ENCODE measurements around the gene KIF24. TPM values are rescaled to one million over a fixed set of nuclear protein-coding genes. Genes with fewer than 3 reads are reported as not detected.
"Not testable (repeated sequence)": the region's sequence is repeated elsewhere in the genome, so short reads cannot be mapped to it uniquely, and the experiment has no call there.

Gene KIF24
- total RNA-seq, 2 donors from 2014 or later, result 0.56 to 1.1 TPM

DNA sequence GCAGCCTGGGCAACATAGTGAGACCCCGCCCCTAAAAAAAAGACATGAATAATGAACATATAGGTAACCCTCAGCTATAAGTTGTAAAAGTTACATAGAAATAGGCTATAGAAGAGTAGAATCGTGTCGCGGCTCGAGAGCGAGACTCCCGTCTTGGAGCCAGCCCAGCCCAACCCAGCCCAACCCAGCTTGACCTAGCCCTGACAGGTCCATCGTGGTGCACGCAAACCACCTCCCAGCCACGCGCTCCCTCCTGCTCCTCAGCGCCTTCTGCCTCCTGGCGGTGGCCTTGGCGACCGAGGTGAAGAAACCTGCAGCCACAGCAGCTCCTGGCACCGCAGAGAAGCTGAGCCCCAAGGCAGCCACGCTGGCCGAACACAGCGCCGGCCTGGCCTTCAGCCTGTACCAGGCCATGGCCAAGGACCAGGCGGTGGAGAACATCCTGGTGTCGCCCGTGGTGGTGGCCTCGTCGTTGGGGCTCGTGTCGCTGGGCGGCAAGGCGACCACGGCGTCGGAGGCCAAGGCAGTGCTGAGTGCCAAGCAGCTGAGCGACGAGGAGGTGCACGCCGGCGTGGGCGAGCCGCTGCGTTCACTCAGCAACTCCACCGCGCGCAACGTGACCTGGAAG, 10.8 kb downstream of the KIF24 start:
- no peak overlapping the region for H3K27ac ChIP-seq
- no peaks in the 10 kb centered on the region for H3K36me3 ChIP-seq
- DNase-seq (ENCODE audit: low spot score) (no peak), ATAC-seq (ENCODE audit: insufficient number of reproducible peaks, low FRiP score, low read depth) (no peak)
- H3K9me3 ChIP-seq, result no peaks in the 10 kb centered on the region
- H3K27me3 ChIP-seq (replicated peaks; ENCODE audit: insufficient read depth), result no peaks in the 10 kb centered on the region
- H3K4me1 ChIP-seq (ENCODE audit: control insufficient read depth in 1 of 2, low read depth in 2 of 2), result peaks cover 0 to 7% of the 10 kb centered on the region in 2 donors
- no peak overlapping the region for H3K4me3 ChIP-seq
- TF ChIP-seq, protein P1, sequence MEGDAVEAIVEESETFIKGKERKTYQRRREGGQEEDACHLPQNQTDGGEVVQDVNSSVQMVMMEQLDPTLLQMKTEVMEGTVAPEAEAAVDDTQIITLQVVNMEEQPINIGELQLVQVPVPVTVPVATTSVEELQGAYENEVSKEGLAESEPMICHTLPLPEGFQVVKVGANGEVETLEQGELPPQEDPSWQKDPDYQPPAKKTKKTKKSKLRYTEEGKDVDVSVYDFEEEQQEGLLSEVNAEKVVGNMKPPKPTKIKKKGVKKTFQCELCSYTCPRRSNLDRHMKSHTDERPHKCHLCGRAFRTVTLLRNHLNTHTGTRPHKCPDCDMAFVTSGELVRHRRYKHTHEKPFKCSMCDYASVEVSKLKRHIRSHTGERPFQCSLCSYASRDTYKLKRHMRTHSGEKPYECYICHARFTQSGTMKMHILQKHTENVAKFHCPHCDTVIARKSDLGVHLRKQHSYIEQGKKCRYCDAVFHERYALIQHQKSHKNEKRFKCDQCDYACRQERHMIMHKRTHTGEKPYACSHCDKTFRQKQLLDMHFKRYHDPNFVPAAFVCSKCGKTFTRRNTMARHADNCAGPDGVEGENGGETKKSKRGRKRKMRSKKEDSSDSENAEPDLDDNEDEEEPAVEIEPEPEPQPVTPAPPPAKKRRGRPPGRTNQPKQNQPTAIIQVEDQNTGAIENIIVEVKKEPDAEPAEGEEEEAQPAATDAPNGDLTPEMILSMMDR (IDR thresholded peaks at IDR 0.05), result no peak

DNA sequence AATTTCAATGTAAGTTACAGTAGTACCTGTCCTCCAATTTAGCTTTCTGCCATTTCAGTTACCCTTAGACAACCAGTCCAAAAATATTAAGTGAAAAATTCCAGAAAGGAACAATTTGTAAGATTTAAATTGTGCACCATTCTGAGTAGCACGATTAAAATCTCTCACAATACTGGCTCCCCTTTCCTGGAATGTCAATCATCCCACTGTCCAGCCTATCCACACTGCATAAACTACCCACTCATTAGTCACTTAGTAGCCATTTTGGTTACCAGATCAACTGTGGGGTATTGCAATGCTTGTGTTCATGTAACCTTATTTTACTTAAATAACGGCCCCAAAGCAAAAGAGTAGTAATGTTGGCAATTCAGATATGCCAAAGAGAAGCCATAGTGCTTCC, 11.6 kb downstream of the KIF24 start:
- H3K27ac ChIP-seq, result no peak overlapping the region
- DNase-seq (ENCODE audit: low spot score) (no peak), ATAC-seq (ENCODE audit: insufficient number of reproducible peaks, low FRiP score, low read depth) (no peak)
- H3K4me1 ChIP-seq (ENCODE audit: control insufficient read depth in 1 of 2, low read depth in 2 of 2), result no peaks in the 10 kb centered on the region
- H3K9me3 ChIP-seq, result no peaks in the 10 kb centered on the region
- H3K36me3 ChIP-seq, result no peaks in the 10 kb centered on the region
- H3K4me3 ChIP-seq, result no peak overlapping the region
- no peaks in the 10 kb centered on the region for H3K27me3 ChIP-seq (replicated peaks; ENCODE audit: insufficient read depth)
- TF ChIP-seq, protein P1 (IDR thresholded peaks at IDR 0.05), result no peak

DNA sequence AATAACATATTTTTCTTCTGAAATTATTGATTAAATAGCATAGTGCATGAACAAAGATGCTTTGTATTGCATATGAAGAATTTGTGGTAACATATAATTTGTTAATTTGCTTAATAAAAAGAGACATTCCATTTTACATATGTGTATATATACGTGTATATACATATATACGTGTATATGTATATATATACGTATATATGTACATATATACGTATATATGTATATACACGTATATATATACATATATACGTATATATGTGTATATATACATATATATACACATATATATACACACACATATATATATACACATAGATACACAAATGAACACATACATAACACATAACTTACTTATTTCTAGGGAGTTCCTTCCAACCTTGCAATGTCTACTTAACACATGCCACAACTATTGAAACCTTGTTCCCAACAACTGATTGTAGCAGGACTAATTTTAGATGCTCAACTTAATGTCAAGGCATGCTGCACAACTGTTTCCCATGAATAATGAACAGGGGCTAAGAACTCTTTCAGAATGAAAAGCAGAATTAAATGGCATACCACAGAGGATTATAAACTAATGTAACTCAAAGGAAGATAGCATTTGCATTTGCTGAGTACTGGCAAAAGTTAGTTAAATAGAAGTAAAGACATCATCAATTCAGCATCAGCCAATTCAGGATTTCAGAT, 17.4 kb downstream of the KIF24 start:
- H3K9me3 ChIP-seq, result no peaks in the 10 kb centered on the region
- H3K27me3 ChIP-seq (replicated peaks; ENCODE audit: insufficient read depth), result no peaks in the 10 kb centered on the region
- ATAC-seq (ENCODE audit: insufficient number of reproducible peaks, low FRiP score, low read depth), result no peak
- H3K4me3 ChIP-seq, result no peak overlapping the region
- no peak overlapping the region for H3K27ac ChIP-seq
- no peak for DNase-seq (ENCODE audit: low spot score)
- H3K36me3 ChIP-seq, result no peaks in the 10 kb centered on the region
- TF ChIP-seq, protein P1 (IDR thresholded peaks at IDR 0.05), result no peak
- no peaks in the 10 kb centered on the region for H3K4me1 ChIP-seq (ENCODE audit: control insufficient read depth in 1 of 2, low read depth in 2 of 2)

DNA sequence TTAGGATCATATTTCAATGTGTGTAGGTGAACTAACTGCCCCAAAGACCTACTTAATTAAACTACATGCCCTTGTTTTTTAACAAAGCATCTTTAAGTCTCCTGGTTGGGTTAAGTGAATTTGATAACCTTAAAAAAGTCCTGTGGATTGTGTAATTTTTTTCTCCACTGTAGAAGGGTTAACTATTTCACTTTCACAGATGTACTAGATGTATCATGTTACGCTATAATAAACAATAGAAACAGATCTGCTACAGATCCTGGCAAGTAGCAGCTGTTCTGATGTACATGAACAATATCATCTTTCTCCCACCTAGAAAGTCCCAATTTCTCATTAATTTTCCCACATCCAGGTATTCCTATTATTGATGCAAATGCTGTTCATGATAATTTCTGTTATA, 18.9 kb downstream of the KIF24 start:
- no peak for ATAC-seq (ENCODE audit: insufficient number of reproducible peaks, low FRiP score, low read depth)
- H3K9me3 ChIP-seq, result no peaks in the 10 kb centered on the region
- H3K27me3 ChIP-seq (replicated peaks; ENCODE audit: insufficient read depth), result no peaks in the 10 kb centered on the region
- H3K4me3 ChIP-seq, result no peak overlapping the region
- H3K27ac ChIP-seq, result no peak overlapping the region
- no peaks in the 10 kb centered on the region for H3K4me1 ChIP-seq (ENCODE audit: control insufficient read depth in 1 of 2, low read depth in 2 of 2)
- no peak for DNase-seq (ENCODE audit: low spot score)
- TF ChIP-seq, protein P1 (IDR thresholded peaks at IDR 0.05), result no peak
- no peaks in the 10 kb centered on the region for H3K36me3 ChIP-seq

DNA sequence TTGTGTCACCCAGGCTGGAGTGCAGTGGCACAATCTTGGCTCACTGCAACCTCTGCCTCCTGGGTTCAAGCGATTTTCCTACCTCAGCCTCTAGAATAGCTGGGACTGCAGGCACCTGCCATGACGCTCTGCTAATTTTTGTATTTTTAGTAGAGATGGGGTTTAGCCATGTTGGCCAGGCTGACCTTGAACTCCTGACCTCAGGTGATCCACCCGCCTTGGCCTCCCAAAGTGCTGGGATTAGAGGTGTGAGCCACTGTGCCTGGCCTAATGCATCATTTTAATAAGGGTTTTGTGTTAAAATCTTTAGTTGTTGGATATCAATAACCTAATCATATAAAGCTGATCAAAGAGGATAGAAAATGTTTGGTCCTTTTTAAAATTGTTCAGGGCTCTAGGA, 20.8 kb downstream of the KIF24 start:
- H3K36me3 ChIP-seq; H3K27me3 ChIP-seq (replicated peaks; ENCODE audit: insufficient read depth); ATAC-seq (ENCODE audit: insufficient number of reproducible peaks, low FRiP score, low read depth); H3K9me3 ChIP-seq; DNase-seq (ENCODE audit: low spot score); H3K27ac ChIP-seq; H3K4me3 ChIP-seq; H3K4me1 ChIP-seq (ENCODE audit: control insufficient read depth in 1 of 2, low read depth in 2 of 2): not testable (repeated sequence)

DNA sequence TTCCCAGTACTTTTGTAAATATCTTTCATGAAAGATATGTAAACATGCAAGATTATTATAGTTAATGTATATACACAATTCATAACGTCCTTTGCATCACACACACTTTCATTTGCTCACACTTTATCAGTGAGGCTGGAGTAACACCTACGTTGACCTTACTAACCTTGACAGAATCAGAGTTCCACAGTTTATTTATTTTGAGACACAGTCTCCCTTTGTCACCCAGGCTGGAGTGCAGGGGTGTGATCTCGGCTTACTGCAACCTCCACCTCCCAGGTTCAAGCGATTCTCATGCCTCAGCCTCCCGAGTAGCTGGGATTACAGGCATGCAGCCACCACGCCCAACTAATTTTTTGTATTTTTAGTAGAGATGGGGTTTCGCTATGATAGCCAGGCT, 28.0 kb downstream of the KIF24 start:
- not testable (repeated sequence) for H3K36me3 ChIP-seq; DNase-seq (ENCODE audit: low spot score); H3K27me3 ChIP-seq (replicated peaks; ENCODE audit: insufficient read depth); H3K4me3 ChIP-seq; H3K9me3 ChIP-seq; ATAC-seq (ENCODE audit: insufficient number of reproducible peaks, low FRiP score, low read depth); H3K4me1 ChIP-seq (ENCODE audit: control insufficient read depth in 1 of 2, low read depth in 2 of 2); H3K27ac ChIP-seq
